Activated CD4-positive, CD25-positive, alpha-beta regulatory T cell treated with anti-CD3 and anti-CD28 coated beads, Interleukin-2, amount 50 U/mL, for 16 hours (primary cell): ENCODE results near the gene LRBA.
"Not testable (repeated sequence)": the region's sequence is repeated elsewhere in the genome, so short reads cannot be mapped to it uniquely, and the experiment has no call there.

ENCODE experiments used
- DNase-seq: peaks from one replicate; pipeline ENCODE4 v3.0.0-alpha.2; 2020; ENCODE audit warnings: low read depth, low spot score

The LRBA gene

GRCh38 chr4:150943126-150943525 lies 72.0 kb downstream of the LRBA start:
- DNase-seq = no peak

- DNase-seq = no peak
Measured at GRCh38 chr4:150942539-150942938, 72.5 kb downstream of the LRBA start.

GRCh38 chr4:150940123-150940522 lies 75.0 kb downstream of the LRBA start:
- no peak for DNase-seq

- no peak for DNase-seq
Measured at GRCh38 chr4:150939530-150939929, 75.6 kb downstream of the LRBA start.

GRCh38 chr4:150938873-150939499 lies 76.1 kb downstream of the LRBA start:
- DNase-seq = no peak

GRCh38 chr4:150938417-150938816 lies 76.7 kb downstream of the LRBA start:
- no peak for DNase-seq

GRCh38 chr4:150934022-150934421 lies 81.1 kb downstream of the LRBA start:
- no peak for DNase-seq

GRCh38 chr4:150931796-150932195 lies 83.3 kb downstream of the LRBA start:
- DNase-seq = no peak

GRCh38 chr4:150931005-150931404 lies 84.1 kb downstream of the LRBA start:
- DNase-seq = no peak

GRCh38 chr4:150923945-150924344 lies 91.1 kb downstream of the LRBA start:
- no peak for DNase-seq

- DNase-seq = not testable (repeated sequence)
Measured at GRCh38 chr4:150921486-150921885, 93.6 kb downstream of the LRBA start.

GRCh38 chr4:150918562-150918961 lies 96.5 kb downstream of the LRBA start:
- DNase-seq = not testable (repeated sequence)

GRCh38 chr4:150911326-150911725 lies 103.8 kb downstream of the LRBA start:
- no peak for DNase-seq

- no peak for DNase-seq
Measured at GRCh38 chr4:150909116-150909515, 106.0 kb downstream of the LRBA start.

- no peak for DNase-seq
Measured at GRCh38 chr4:150906987-150907633, 108.0 kb downstream of the LRBA start.

- DNase-seq = no peak
Measured at GRCh38 chr4:150904671-150905070, 110.4 kb downstream of the LRBA start.

GRCh38 chr4:150903603-150904002 lies 111.5 kb downstream of the LRBA start:
- no peak for DNase-seq

- DNase-seq = no peak
Measured at GRCh38 chr4:150896497-150896896, 118.6 kb downstream of the LRBA start.

- no peak for DNase-seq
Measured at GRCh38 chr4:150890246-150890645, 124.8 kb downstream of the LRBA start.

GRCh38 chr4:150889306-150889705 lies 125.8 kb downstream of the LRBA start:
- no peak for DNase-seq

- DNase-seq = no peak
Measured at GRCh38 chr4:150888625-150889024, 126.5 kb downstream of the LRBA start.

- DNase-seq = no peak
Measured at GRCh38 chr4:150888217-150888616, 126.9 kb downstream of the LRBA start.

- DNase-seq = no peak
Measured at GRCh38 chr4:150886597-150886996, 128.5 kb downstream of the LRBA start.

- DNase-seq = no peak
Measured at GRCh38 chr4:150884625-150885024, 130.5 kb downstream of the LRBA start.
